H1 (cell line): ENCODE data around the gene EID1. TPM values are rescaled to one million over a fixed set of nuclear protein-coding genes. Genes with fewer than 3 reads are reported as not detected.

ENCODE experiments used
- CTCF ChIA-PET: fragments of 300-600 bp; sonication (Branson Sonifier 250); formaldehyde crosslinking; loops from one replicate; lab custom pipeline; 2021; ENCODE audit not compliant: partially characterized antibody; lab: Charles Lee
- POLR2A ChIA-PET: fragments of 300-600 bp; sonication (Branson Sonifier 250); formaldehyde crosslinking; loops from one replicate; lab custom pipeline; 2021; ENCODE audit warnings: inconsistent platforms; ENCODE audit not compliant: partially characterized antibody; lab: Charles Lee
- DNase-seq, 2 experiments: peaks; one replicate each; pipeline versions ENCODE4 v3.0.0 to v3.0.0-alpha.2; 2010 to 2022; ENCODE audit warnings: low spot score in 2 of 2, low read depth in 1 of 2, mixed read lengths in 1 of 2
- FAIRE-seq: peaks from 2 replicates; lab custom pipeline; 2011; peaks lifted over from hg19 to GRCh38; lab: Jason Lieb, UNC
- H2AFZ ChIP-seq: 2 replicates; pipeline ENCODE4 v1.8.1; 2012; ENCODE audit warnings: low read length, inconsistent platforms
- H2AK5ac ChIP-seq: 2 replicates; pipeline ENCODE4 v1.6.1; 2013; ENCODE audit warnings: low read depth, low read length
- H2BK120ac ChIP-seq: replicated peaks from 2 replicates; pipeline ENCODE3; 2013; ENCODE audit warnings: low read depth, low read length, inconsistent platforms
- H2BK12ac ChIP-seq: 2 replicates; pipeline ENCODE4 v1.6.1; 2013; ENCODE audit warnings: low read depth, low read length
- H2BK15ac ChIP-seq: 2 replicates; pipeline ENCODE4 v1.6.1; 2013; ENCODE audit warnings: low read length
- H2BK20ac ChIP-seq: 2 replicates; pipeline ENCODE4 v1.6.1; 2013; ENCODE audit warnings: low read length
- H2BK5ac ChIP-seq: 2 replicates; pipeline ENCODE4 v1.6.1; 2013; ENCODE audit warnings: low read depth, low read length
- H3K14ac ChIP-seq: 2 replicates; pipeline ENCODE4 v1.6.1; 2013; ENCODE audit warnings: inconsistent platforms; ENCODE audit not compliant: insufficient read length
- H3K18ac ChIP-seq: 2 replicates; pipeline ENCODE4 v1.6.1; 2013; ENCODE audit warnings: low read length; ENCODE audit errors: extremely low read depth
- H3K23ac ChIP-seq: 2 replicates; pipeline ENCODE4 v1.6.1; 2013; ENCODE audit warnings: inconsistent platforms; ENCODE audit not compliant: insufficient read length
- H3K23me2 ChIP-seq: 2 replicates; pipeline ENCODE4 v1.6.1; 2013; ENCODE audit warnings: low read depth, low read length
- H3K27ac ChIP-seq: 2 replicates; pipeline ENCODE4 v1.6.1; 2011; ENCODE audit warnings: low read depth, low read length, inconsistent platforms
- H3K27me3 ChIP-seq, 4 experiments: replicated peaks in 1 of 4; 1 replicate in 1 of 4; 2 replicates in 3 of 4; pipeline versions ENCODE4 v1.6.1 to v1.8.1; 2011 to 2013; ENCODE audit warnings: low read length in 3 of 4, mild to moderate bottlenecking in 3 of 4, inconsistent platforms in 2 of 4, mixed read lengths in 2 of 4, moderate library complexity in 1 of 4; ENCODE audit not compliant: control insufficient read depth in 3 of 4, insufficient read depth in 3 of 4; ENCODE audit errors: extremely low read depth in 1 of 4
- H3K36me3 ChIP-seq, 4 experiments: 2 replicates each; pipeline versions ENCODE4 v1.6.1 to v1.8.1; 2011 to 2013; ENCODE audit warnings: mild to moderate bottlenecking in 4 of 4, low read length in 3 of 4, moderate library complexity in 2 of 4, control low read depth in 1 of 4, inconsistent platforms in 1 of 4; ENCODE audit not compliant: insufficient read depth in 4 of 4, control insufficient read depth in 2 of 4
- H3K4ac ChIP-seq: replicated peaks from 2 replicates; pipeline ENCODE3; 2013; ENCODE audit warnings: low read length, low read depth, mixed read lengths, inconsistent platforms; ENCODE audit not compliant: insufficient read length
- H3K4me1 ChIP-seq, 4 experiments: replicated peaks in 1 of 4; 1 replicate in 1 of 4; 2 replicates in 3 of 4; pipeline versions ENCODE4 v1.6.1 to v1.8.1; 2011 to 2013; ENCODE audit warnings: low read length in 3 of 4, inconsistent platforms in 2 of 4, mixed read lengths in 1 of 4; ENCODE audit not compliant: insufficient read depth in 4 of 4, control insufficient read depth in 3 of 4
- H3K4me2 ChIP-seq, 2 experiments: 2 replicates each; pipeline versions ENCODE4 v1.6.1 to v1.8.1; 2011 to 2013; ENCODE audit warnings: low read depth in 2 of 2, low read length in 2 of 2, control low read depth in 1 of 2, inconsistent platforms in 1 of 2, mild to moderate bottlenecking in 1 of 2; ENCODE audit not compliant: insufficient read depth in 1 of 2
- H3K4me3 ChIP-seq, 4 experiments: fragments of 200-600, 300-600 bp in 1 of 4; sonication (generic), shearing (Covaris generic), sonication (Bioruptor Twin) in 1 of 4; 2 replicates each; pipeline versions ENCODE4 v1.5.1 to v1.8.1; 2011 to 2016; ENCODE audit warnings: low read length in 4 of 4, low read depth in 3 of 4, control low read depth in 2 of 4, inconsistent platforms in 2 of 4, mild to moderate bottlenecking in 2 of 4, mixed read lengths in 1 of 4, moderate library complexity in 1 of 4; ENCODE audit not compliant: insufficient read depth in 2 of 4; ENCODE audit errors: extremely low read depth in 1 of 4
- H3K56ac ChIP-seq: replicated peaks from 2 replicates; pipeline ENCODE3; 2013; ENCODE audit warnings: low read depth, mild to moderate bottlenecking, mixed read lengths, low read length, inconsistent platforms; ENCODE audit not compliant: insufficient read length
- H3K79me1 ChIP-seq: 2 replicates; pipeline ENCODE4 v1.6.1; 2013; ENCODE audit warnings: low read depth, low read length, control low read depth
- H3K79me2 ChIP-seq, 2 experiments: 2 replicates each; pipeline versions ENCODE4 v1.6.1 to v1.8.1; 2012 to 2013; ENCODE audit warnings: low read length in 2 of 2, mild to moderate bottlenecking in 2 of 2, inconsistent platforms in 1 of 2; ENCODE audit not compliant: insufficient read depth in 2 of 2, control insufficient read depth in 1 of 2
- H3K9ac ChIP-seq, 4 experiments: replicated peaks in 1 of 4; 1 replicate in 1 of 4; 2 replicates in 3 of 4; pipeline versions ENCODE4 v1.6.1 to v1.8.1; 2011 to 2013; ENCODE audit warnings: low read depth in 3 of 4, low read length in 3 of 4, control low read depth in 2 of 4, mild to moderate bottlenecking in 2 of 4, moderate library complexity in 2 of 4, inconsistent platforms in 1 of 4; ENCODE audit errors: extremely low read depth in 1 of 4
- H3K9me3 ChIP-seq, 2 experiments: 2 replicates each; pipeline versions ENCODE4 v1.6.1 to v1.8.1; 2012 to 2013; ENCODE audit warnings: mild to moderate bottlenecking in 2 of 2, moderate library complexity in 2 of 2, control low read depth in 1 of 2, inconsistent platforms in 1 of 2, low read depth in 1 of 2, low read length in 1 of 2, mixed read lengths in 1 of 2; ENCODE audit not compliant: insufficient read depth in 2 of 2
- H4K20me1 ChIP-seq, 2 experiments: replicated peaks in 1 of 2; 2 replicates each; pipeline versions ENCODE3 to v1.8.1; 2011 to 2013; ENCODE audit warnings: inconsistent platforms in 2 of 2, low read length in 2 of 2, mild to moderate bottlenecking in 1 of 2; ENCODE audit not compliant: insufficient read depth in 2 of 2, control insufficient read depth in 1 of 2
- H4K5ac ChIP-seq: 2 replicates; pipeline ENCODE4 v1.6.1; 2013; ENCODE audit warnings: low read length, low read depth, mixed read lengths, inconsistent platforms; ENCODE audit not compliant: insufficient read length
- H4K8ac ChIP-seq: 2 replicates; pipeline ENCODE4 v1.8.0; 2013; ENCODE audit warnings: mild to moderate bottlenecking, moderate library complexity, low read length, inconsistent platforms; ENCODE audit not compliant: insufficient read depth; ENCODE audit errors: extremely low read depth
- H4K91ac ChIP-seq: replicated peaks from 2 replicates; pipeline ENCODE3; 2013; ENCODE audit warnings: low read length, mixed read lengths, inconsistent platforms; ENCODE audit not compliant: insufficient read length
- ATF3 ChIP-seq: IDR thresholded peaks from 2 replicates; pipeline ENCODE4 v1.6.1; 2011; ENCODE audit warnings: low read depth, mild to moderate bottlenecking, low read length; ENCODE audit not compliant: insufficient read depth
- BCL11A ChIP-seq, 2 experiments: IDR thresholded peaks; one replicate each; pipeline ENCODE4 v1.6.1; 2011; ENCODE audit warnings: low read depth in 2 of 2, low read length in 2 of 2, mild to moderate bottlenecking in 2 of 2
- BRCA1 ChIP-seq: IDR thresholded peaks from 2 replicates; pipeline ENCODE4 v1.6.1; 2012; ENCODE audit warnings: low read depth, low read length, improper control_type of control experiment
- EZH2 ChIP-seq: fragments of 200-600 bp; sonication (generic); IDR thresholded peaks from 2 replicates; pipeline ENCODE4 v1.7.1; 2012; ENCODE audit warnings: low read depth, mild to moderate bottlenecking, moderate library complexity, low read length, inconsistent platforms; ENCODE audit not compliant: severe bottlenecking
- JUND ChIP-seq: IDR thresholded peaks from 2 replicates; pipeline ENCODE4 v1.6.1; 2011; ENCODE audit warnings: mild to moderate bottlenecking, improper control_type of control experiment, low read length
- KDM5A ChIP-seq: fragments of 200-600 bp; IDR thresholded peaks from 2 replicates; pipeline ENCODE4 v1.7.1; 2012; ENCODE audit warnings: mild to moderate bottlenecking, low read length, inconsistent platforms, mixed read lengths
- SP4 ChIP-seq: IDR thresholded peaks from 2 replicates; pipeline ENCODE4 v1.6.1; 2012; ENCODE audit warnings: low read length, inconsistent platforms
- TAF7 ChIP-seq: optimal IDR thresholded peaks from 2 replicates; pipeline ENCODE3; 2011; ENCODE audit warnings: low read depth, mild to moderate bottlenecking, inconsistent platforms, low read length, moderate library complexity, borderline replicate concordance
- USF2 ChIP-seq: IDR thresholded peaks from 2 replicates; pipeline ENCODE4 v1.6.1; 2011; ENCODE audit warnings: low read length, improper control_type of control experiment
- WGBS, 2 experiments: shearing (Covaris generic) in 1 of 2; methylation state at CpG; one replicate each; pipeline versions ENCODE4 v1.1.6 to v1.1.7; 2013 to 2015; ENCODE audit warnings: low lambda C conversion rate in 2 of 2, mixed read lengths in 2 of 2, inconsistent platforms in 1 of 2, low coverage in 1 of 2, missing lambda C conversion rate in 1 of 2; ENCODE audit not compliant: insufficient replicate concordance in 2 of 2, insufficient coverage in 1 of 2, insufficient read length in 1 of 2; ENCODE audit errors: extremely low coverage in 1 of 2, missing lambda C conversion rate in 1 of 2; 5-methylcytosine and 5-hydroxymethylcytosine counted together
- polyA plus RNA-seq, 7 experiments: library from polyadenylated mRNA; depleted of rRNA in 3 of 7; stranded (reverse) in 5 of 7; unstranded in 2 of 7; fragments of >200 nt in 5 of 7; fragments of 200-250 nt in 2 of 7; gene quantifications; 1 replicate in 5 of 7; 2 replicates in 1 of 7; 4 replicates in 1 of 7; pipeline versions ENCODE4 v1.2.1 to v1.2.3, GENCODE V29; 2011 to 2013; ENCODE audit warnings: missing spikeins in 2 of 7, mixed read lengths in 2 of 7
- total RNA-seq: library from RNA; stranded (reverse); fragmentation: NEBNext Ultra II Directional; extraction: Animal tissue kit (Norgen Biotek cat#: 25700); gene quantifications from 2 replicates; pipeline ENCODE4 v1.2.1, GENCODE V29; 2021

The EID1 gene
- total and polyA plus RNA-seq, 2 of the 8 experiments (the other 6 are each of a cell fraction or from before 2014, with no cell fraction given): 101 to 110 TPM

GRCh38 chr15:48845123-48845522 lies 32.8 kb upstream of the EID1 start:
- Histone ChIP-seq H3K79me1 (no peaks in the 10 kb centered on the region), H3K27ac (no peak overlapping the region), H3K56ac (no peak overlapping the region), H3K23me2 (no peaks in the 10 kb centered on the region), H3K23ac (no peak overlapping the region), H3K9ac (no peak overlapping the region), H3K14ac (no peak overlapping the region), H2BK12ac (no peak overlapping the region), H2BK5ac (no peak overlapping the region), H2AK5ac (no peak overlapping the region), H3K4me3 (no peak overlapping the region), H4K91ac (no peak overlapping the region), H4K8ac (no peak overlapping the region), H2AFZ (no peak overlapping the region), H3K79me2 (no peaks in the 10 kb centered on the region), H3K36me3 (no peaks in the 10 kb centered on the region), H3K27me3 (no peaks in the 10 kb centered on the region), H3K9me3 (no peaks in the 10 kb centered on the region), H3K4me1 (no peaks in the 10 kb centered on the region), H2BK15ac (no peak overlapping the region), H2BK20ac (no peak overlapping the region), H2BK120ac (no peak overlapping the region), H4K5ac (no peak overlapping the region), H4K20me1 (no peaks in the 10 kb centered on the region), H3K4ac (no peak overlapping the region), H3K18ac (no peak overlapping the region), H3K4me2 (no peak overlapping the region)
- CTCF ChIA-PET: interaction anchor here (1.1 kb wide), 2 partner anchors 11 to 12 kb away, joined by 3 read pairs; no protein-coding TSS in a partner anchor
- POLR2A ChIA-PET: no interaction called here
- TF ChIP-seq SP4: no peak
- no peak for TF ChIP-seq ATF3
- TF ChIP-seq JUND: no peak
- no peak for TF ChIP-seq KDM5A
- TF ChIP-seq BCL11A (IDR thresholded peaks at IDR 0.05; ENCODE audit: low read depth in 2 of 2, low read length in 2 of 2): no peak
- TF ChIP-seq BRCA1: no peak
- no peak for TF ChIP-seq EZH2
- no peak for TF ChIP-seq USF2
- no peak for TF ChIP-seq TAF7
- 81% methylated on average over 1 of the region's 1 CpG; no CpG with 5 or more reads in 1 of the 2 experiments for WGBS, 2 experiments
- FAIRE-seq (no peak), DNase-seq (no peak)
